LNCaP clone FGC (cell line): ENCODE data around the gene CCSER1.
"Not testable (repeated sequence)": the region's sequence is repeated elsewhere in the genome, so short reads cannot be mapped to it uniquely, and the experiment has no call there.

ENCODE experiments used
- DNase-seq: peaks from one replicate; pipeline ENCODE4 v3.0.0-alpha.2; 2011; ENCODE audit warnings: low read depth
- H3K4me3 ChIP-seq: 2 replicates; pipeline ENCODE4 v1.5.1; 2011; ENCODE audit warnings: mild to moderate bottlenecking, low read depth, low read length, control low read depth
- TF ChIP-seq, protein P1 (sequence below): IDR thresholded peaks from 2 replicates; pipeline ENCODE4 v1.5.1; 2012; ENCODE audit warnings: mild to moderate bottlenecking; ENCODE audit not compliant: control insufficient read depth, insufficient read depth; ENCODE audit errors: extremely low read depth

Gene CCSER1

GRCh38 chr4:91089178-91089577, 962.0 kb downstream of the CCSER1 start:
- H3K4me3 ChIP-seq, result no peak overlapping the region
- no peak for DNase-seq
- TF ChIP-seq, protein P1, sequence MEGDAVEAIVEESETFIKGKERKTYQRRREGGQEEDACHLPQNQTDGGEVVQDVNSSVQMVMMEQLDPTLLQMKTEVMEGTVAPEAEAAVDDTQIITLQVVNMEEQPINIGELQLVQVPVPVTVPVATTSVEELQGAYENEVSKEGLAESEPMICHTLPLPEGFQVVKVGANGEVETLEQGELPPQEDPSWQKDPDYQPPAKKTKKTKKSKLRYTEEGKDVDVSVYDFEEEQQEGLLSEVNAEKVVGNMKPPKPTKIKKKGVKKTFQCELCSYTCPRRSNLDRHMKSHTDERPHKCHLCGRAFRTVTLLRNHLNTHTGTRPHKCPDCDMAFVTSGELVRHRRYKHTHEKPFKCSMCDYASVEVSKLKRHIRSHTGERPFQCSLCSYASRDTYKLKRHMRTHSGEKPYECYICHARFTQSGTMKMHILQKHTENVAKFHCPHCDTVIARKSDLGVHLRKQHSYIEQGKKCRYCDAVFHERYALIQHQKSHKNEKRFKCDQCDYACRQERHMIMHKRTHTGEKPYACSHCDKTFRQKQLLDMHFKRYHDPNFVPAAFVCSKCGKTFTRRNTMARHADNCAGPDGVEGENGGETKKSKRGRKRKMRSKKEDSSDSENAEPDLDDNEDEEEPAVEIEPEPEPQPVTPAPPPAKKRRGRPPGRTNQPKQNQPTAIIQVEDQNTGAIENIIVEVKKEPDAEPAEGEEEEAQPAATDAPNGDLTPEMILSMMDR, result no peak

- DNase-seq, result peak; percentile 57
- TF ChIP-seq, protein P1, result peak; percentile 47
- no peak overlapping the region for H3K4me3 ChIP-seq
Measured at GRCh38 chr4:91092398-91092980, 965.3 kb downstream of the CCSER1 start.

DNA sequence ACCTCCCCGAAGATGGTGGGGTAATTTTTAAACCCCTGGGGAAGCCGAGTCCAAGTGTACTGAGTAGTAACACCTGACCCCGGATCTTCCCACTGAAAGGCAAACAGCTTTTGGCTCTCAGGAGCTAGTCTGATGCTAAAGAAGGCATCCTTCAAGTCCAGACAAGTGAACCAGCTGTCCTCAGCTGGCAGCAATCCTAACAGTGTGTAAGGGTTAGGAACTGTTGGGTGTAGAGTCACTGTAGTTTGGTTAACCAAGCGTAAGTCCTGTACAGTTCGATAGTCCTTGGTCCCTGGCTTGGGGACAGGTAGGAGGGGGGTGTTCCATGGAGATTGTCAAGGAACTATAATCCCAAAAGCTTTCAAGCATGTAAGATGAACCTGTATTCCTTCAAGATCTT, 967.0 kb downstream of the CCSER1 start:
- H3K4me3 ChIP-seq, DNase-seq: not testable (repeated sequence)

- no peak overlapping the region for H3K4me3 ChIP-seq
- TF ChIP-seq, protein P1, result no peak
- no peak for DNase-seq
Measured at GRCh38 chr4:91099666-91100065, 972.5 kb downstream of the CCSER1 start.

DNA sequence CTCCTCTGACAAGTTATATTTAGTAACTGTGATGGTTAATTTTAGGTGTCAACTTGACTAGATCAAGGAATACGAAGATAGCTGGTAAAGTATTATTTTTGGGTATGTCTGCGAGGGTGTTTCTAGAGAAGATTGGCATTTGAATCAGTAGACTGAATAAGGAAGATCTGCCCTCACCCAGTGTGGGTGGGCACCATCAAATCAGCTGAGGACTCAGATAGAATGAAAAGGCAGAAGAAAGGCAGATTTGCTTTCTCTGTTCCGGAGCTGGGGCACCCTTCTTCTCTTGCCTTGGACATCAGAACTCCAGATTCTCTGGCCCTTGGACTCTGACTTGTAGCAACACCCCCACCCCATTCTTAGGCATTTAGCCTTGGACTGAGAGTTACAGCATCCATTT, 981.6 kb downstream of the CCSER1 start:
- no peak overlapping the region for H3K4me3 ChIP-seq
- TF ChIP-seq, protein P1, result no peak
- DNase-seq, result no peak

DNA sequence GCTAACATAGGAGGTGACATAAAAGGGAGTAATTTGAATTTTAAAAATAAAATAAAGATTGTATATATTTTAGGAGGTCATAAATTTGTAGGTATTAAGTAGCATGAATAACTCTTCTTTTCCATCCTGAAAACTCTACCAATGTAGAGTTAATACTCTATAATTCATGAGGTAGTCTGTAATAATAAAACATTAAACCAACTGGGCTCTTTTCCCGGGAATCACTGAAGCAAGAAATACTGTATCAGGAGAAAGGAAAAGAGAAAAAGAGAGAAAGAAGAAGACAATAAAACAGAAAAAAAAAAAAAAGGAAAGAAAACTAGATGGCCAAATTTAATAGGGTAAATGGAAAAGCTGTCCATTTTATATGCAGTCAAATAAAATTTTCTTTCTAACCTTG, 984.4 kb downstream of the CCSER1 start:
- DNase-seq, result no peak
- TF ChIP-seq, protein P1, result no peak
- no peak overlapping the region for H3K4me3 ChIP-seq

DNA sequence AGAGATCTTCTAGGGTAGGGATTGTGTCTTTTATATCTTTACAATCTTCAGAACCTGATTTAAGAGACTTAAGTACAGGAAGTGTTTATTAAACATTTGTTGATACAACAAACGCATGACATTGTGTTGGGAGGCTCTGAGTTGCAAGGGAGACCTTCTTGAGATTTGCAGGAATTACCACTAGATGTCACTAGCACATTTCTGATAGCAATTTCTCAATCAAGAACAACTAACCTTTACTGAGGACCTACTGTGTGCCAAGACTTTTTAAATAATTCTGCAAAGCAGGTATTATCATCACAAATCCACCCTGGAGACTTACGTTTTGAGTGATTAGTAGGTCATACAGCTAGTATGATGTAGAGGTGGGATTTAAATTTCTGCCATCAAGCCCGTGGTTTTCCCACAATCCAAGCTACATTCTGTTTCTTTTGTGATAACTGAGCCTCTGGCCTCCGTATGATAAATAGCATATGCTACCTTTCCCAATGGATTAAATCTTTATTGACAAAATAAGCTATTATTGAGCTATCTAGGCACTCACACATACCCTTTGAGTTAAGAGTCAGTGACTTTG, 986.0 kb downstream of the CCSER1 start:
- TF ChIP-seq, protein P1, result peak; percentile 79
- no peak overlapping the region for H3K4me3 ChIP-seq
- peak; percentile 25 for DNase-seq
